ENCODE results near the gene RBFOX1. TPM values are rescaled to one million over a fixed set of nuclear protein-coding genes. Genes with fewer than 3 reads are reported as not detected.

Gene RBFOX1
- total RNA-seq, 4 donors from 2014 or later = 1.0 to 3.4 TPM; not detected in 2

DNA sequence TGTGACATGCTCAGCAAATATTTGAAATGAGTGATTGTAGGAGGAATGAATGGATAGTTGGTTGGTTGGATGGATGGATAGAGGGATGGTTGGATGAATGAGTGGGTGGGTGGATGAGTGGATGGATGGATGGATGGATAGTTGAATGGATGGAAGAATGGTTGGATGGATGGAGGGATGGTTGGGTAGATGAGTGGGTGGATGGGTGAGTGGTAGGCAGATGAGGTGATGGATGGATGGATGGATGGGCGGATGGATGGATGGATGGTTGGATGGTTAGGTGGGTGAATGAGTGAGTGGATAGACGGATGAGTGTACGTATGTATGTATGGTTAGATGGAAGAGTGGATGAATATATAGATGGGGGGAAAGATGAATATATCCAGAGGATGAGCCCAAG, 137.7 kb downstream of the RBFOX1 start:
- no peak for DNase-seq
- TF ChIP-seq, protein P1, sequence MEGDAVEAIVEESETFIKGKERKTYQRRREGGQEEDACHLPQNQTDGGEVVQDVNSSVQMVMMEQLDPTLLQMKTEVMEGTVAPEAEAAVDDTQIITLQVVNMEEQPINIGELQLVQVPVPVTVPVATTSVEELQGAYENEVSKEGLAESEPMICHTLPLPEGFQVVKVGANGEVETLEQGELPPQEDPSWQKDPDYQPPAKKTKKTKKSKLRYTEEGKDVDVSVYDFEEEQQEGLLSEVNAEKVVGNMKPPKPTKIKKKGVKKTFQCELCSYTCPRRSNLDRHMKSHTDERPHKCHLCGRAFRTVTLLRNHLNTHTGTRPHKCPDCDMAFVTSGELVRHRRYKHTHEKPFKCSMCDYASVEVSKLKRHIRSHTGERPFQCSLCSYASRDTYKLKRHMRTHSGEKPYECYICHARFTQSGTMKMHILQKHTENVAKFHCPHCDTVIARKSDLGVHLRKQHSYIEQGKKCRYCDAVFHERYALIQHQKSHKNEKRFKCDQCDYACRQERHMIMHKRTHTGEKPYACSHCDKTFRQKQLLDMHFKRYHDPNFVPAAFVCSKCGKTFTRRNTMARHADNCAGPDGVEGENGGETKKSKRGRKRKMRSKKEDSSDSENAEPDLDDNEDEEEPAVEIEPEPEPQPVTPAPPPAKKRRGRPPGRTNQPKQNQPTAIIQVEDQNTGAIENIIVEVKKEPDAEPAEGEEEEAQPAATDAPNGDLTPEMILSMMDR (IDR thresholded peaks at IDR 0.05) = no peak
- TF ChIP-seq POLR2A (IDR thresholded peaks at IDR 0.05) = no peak
- Histone ChIP-seq H3K9me3 (no peaks in the 10 kb centered on the region), H3K4me3 (no peak overlapping the region), H3K27ac (no peak overlapping the region), H3K27me3 (no peaks in the 10 kb centered on the region), H3K4me1 (no peaks in the 10 kb centered on the region), H3K36me3 (no peaks in the 10 kb centered on the region)

DNA sequence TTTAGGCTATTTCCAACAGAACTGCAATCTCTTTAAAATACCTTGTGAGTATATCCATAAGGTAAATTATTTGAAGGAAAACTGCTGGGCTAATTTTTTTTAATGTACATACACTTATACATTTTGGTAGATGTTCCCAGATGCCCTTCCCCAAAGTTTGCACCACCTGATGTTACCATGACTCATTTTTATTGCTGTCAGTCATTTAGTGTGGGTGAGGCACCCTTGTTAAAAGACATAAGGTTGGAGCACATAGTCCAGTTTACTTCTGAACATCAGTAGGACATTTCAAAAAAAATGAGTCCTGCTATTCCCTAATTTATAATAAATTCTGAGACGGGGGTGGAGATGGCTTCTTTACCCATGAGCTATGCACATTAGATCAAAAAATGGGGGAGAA, 138.6 kb downstream of the RBFOX1 start:
- no peak overlapping the region for H3K27ac ChIP-seq
- no peaks in the 10 kb centered on the region for H3K27me3 ChIP-seq
- no peaks in the 10 kb centered on the region for H3K36me3 ChIP-seq
- DNase-seq = no peak
- H3K4me3 ChIP-seq = no peak overlapping the region
- H3K4me1 ChIP-seq = no peaks in the 10 kb centered on the region
- no peak for TF ChIP-seq POLR2A (IDR thresholded peaks at IDR 0.05)
- TF ChIP-seq, protein P1 (IDR thresholded peaks at IDR 0.05) = no peak
- H3K9me3 ChIP-seq = no peaks in the 10 kb centered on the region

DNA sequence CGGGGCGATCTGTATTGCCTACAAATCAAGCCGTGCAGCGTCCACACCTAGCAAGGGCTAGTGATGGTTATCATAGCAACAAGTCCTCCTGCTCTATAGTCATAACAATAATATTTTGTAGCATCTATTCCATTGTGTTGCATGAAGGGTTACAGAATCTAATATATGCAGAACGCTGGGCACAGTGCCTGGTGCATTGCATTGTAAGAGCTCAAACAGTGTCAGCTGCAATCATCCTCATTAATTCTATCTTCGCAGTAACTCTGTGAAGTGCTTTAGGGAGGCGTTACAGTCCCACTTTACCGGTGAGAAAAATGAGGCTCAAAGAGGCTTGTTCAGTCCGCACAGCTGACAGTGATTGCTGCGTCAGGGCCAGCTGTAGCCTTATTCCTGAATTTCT, 149.4 kb downstream of the RBFOX1 start:
- H3K9me3 ChIP-seq = no peaks in the 10 kb centered on the region
- TF ChIP-seq POLR2A (IDR thresholded peaks at IDR 0.05) = no peak
- TF ChIP-seq, protein P1 (IDR thresholded peaks at IDR 0.05) = no peak

DNA sequence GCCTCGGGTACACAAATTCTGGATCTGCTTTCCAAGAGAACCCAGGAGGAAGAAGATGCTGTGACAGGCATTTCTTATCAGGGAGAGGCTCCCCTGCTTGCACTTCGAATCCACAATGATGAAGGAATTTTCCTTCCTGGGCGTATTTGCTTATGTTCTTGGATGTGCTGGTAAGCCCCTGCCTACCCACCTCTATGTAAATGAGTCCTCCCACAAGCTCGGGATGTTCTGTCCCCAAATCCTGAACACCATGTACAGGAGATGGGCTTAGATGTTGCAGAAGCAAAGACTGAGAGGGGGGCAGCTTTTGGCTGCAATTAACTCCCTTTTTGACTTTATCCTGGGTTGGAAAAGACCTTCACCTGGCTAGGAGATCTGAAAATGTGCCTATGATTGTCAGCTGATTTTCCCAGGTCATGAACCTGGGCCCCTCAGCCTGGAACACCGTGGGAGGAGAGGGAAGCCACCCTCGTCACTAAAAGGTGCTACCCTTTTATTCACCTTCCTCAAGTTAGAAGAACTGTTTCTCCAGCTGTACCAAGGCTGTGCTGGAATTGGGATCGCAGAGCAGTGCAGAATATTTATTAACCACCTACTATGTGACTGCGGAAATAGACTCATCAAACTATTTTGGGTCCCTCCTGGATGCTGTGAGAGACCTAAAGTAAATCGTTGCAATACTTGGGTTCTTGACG, 150.1 kb downstream of the RBFOX1 start:
- Histone ChIP-seq H3K9me3 (no peaks in the 10 kb centered on the region), H3K27me3 (no peaks in the 10 kb centered on the region), H3K36me3 (no peaks in the 10 kb centered on the region), H3K27ac (no peak overlapping the region), H3K4me3 (no peak overlapping the region), H3K4me1 (no peaks in the 10 kb centered on the region)
- TF ChIP-seq POLR2A (IDR thresholded peaks at IDR 0.05) = no peak
- TF ChIP-seq, protein P1 (IDR thresholded peaks at IDR 0.05) = no peak
- DNase-seq = no peak

More for the DNA sequence above, 149.4 kb downstream of the RBFOX1 start:
- no peaks in the 10 kb centered on the region for H3K27me3 ChIP-seq
- no peaks in the 10 kb centered on the region for H3K36me3 ChIP-seq
- no peaks in the 10 kb centered on the region for H3K4me1 ChIP-seq
- H3K4me3 ChIP-seq = no peak overlapping the region
- no peak overlapping the region for H3K27ac ChIP-seq
- DNase-seq = no peak

DNA sequence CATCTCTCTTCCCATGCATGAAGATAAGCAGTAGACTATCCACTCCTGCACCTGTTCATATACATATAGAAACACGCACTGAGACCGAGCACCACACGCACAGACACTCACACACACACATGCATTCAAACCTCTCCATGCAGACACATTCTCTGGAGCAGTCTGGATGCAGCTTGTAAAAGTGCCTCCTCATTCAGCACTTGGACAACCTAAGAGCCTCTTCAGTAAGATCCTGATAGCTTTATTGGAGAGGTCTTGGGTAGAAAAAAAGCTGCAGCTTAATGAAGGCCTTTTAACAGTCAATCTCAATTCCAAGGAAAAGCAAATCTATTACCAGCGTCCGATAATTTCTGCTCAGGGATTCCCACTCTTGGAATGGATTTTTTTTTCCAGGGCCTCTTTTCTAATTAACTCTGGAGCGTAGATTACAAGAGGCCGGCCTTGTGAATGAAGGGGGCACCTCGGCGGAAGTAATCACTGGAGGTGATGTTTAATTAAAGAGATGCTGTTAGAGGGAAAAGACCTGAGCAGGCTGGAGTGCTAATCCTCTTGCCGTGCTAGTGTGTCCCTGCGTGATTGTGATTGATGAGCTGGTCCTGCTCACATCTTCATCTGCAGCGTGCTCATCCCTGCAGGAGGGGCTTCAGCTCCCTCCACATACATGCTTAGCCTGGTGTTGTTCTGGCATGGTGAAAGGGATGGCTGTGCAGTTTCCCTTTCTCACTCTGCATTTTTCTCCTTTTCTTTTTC, 155.1 kb downstream of the RBFOX1 start:
- Histone ChIP-seq H3K36me3 (no peaks in the 10 kb centered on the region), H3K4me1 (no peaks in the 10 kb centered on the region), H3K9me3 (peaks cover 0 to 3% (median 0%) of the 10 kb centered on the region in 4 donors), H3K4me3 (no peak overlapping the region), H3K27me3 (no peaks in the 10 kb centered on the region), H3K27ac (no peak overlapping the region)
- DNase-seq = no peak
- no peak for TF ChIP-seq POLR2A (IDR thresholded peaks at IDR 0.05)
- TF ChIP-seq, protein P1 (IDR thresholded peaks at IDR 0.05) = no peak

All from Peyer's patch (tissue), 4 donors.